Stimulated activated CD8-positive, alpha-beta memory T cell treated with anti-CD3 and anti-CD28 coated beads, Interleukin-7, amount 100 ng/mL, for 1 hour (primary cell): ENCODE data around the gene G6PD.

Source experiments
- DNase-seq, 2 donors: peaks; one replicate each; pipeline ENCODE4 v3.0.0-alpha.2; 2020; ENCODE audit warnings: low read depth in 2 of 2

The G6PD gene

DNA sequence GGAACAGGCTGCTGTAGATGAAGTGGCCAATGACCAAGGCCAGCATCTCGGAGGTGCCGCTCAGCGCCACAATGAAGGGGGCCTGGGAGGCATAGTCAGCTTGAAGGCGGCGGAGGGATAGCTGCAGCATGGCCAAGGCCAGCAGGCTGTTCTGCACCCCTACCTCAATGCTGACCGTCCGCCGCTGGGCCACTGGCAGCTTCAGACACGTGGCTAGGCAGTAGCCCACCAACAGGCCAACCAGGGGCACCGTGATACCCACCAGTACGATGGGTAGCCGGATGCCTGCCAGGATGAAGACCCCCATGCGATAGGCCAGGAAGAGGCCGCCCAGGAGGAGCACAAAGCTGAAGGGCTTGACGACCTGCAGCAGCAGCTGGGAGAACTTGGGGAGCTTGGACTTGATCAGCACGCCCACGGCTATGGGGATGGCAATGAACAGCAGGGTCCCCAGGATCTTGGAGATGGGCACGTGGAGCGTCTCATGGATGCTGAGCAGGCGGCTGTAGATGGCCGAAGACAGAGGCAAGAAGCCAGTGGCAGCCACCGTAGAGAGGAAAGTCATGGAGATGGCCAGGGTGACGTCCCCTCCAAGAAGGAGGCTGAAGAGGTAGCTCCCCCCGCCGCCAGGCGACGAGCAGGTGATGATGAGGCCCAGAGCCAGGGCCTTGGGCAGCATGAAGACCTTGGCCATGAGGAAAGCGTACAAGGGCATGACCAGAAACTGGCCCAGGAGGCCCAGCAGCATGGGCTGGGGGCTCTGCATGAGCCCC lies 58.9 kb downstream of the G6PD start:
- DNase-seq, result no peak

DNA sequence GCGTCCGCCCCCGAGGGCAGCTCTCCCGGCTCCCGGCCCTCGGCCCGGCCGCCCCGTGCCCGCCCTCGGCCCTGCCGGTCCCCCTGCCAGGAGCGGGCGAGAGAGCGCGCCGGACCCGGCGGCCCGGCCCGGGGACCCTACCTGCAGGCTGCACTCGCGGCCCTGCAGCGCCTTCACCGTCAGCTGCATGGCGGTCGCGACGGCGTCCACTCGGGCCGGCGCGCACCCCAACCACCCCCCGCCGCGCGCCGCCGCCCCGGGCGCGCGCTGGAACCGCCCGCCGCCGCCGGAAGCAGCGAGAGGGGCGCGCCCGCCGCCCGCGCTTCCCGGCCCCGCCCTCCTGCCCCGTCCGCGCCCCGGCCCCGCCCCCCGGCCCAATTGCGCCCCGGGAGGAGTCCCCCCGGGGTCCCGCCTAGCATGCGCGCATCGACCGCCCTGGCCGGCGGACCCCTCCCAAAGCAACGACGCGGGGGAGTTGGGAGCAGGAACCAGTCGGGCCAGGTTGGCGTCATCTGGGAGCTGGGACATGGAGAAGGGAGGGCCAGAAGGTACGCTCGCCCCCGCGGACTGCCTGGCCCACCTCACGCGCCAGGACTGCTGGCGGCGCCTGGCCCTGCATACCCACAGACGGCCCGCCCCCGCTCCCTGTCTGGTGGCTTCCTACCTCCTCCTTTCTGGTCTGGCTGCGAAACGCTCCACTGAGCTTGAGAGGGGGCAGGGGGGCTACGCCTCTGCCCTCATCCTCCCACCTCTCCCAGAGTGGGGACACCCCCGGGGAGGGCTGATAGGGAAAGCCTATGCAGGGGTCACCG lies 60.0 kb downstream of the G6PD start, which contains the start of gene UBL4A:
UBL4A (minus strand) TSS at position 220 of the 812 bp plus-strand sequence; CDS start at position 189, 31 bp downstream.
- no peak for DNase-seq

DNA sequence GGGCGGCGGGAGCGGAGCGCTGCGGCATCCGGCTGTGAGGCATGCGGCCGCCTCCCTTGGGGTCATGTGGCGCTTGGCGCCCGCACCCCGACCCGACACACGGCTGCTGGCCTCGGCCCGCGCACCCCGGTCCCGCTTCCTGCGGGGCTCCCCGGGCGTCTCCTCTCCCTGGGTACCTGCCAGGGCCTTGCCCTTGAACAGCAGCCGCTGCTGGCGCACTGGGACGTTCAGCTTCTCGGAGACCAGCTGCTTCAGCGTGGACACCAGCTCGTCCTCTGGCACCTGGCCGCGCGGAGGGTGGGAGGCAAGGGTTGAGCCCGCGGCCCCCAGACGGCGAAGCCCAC lies 60.6 kb downstream of the G6PD start:
- DNase-seq, result no peak

DNA sequence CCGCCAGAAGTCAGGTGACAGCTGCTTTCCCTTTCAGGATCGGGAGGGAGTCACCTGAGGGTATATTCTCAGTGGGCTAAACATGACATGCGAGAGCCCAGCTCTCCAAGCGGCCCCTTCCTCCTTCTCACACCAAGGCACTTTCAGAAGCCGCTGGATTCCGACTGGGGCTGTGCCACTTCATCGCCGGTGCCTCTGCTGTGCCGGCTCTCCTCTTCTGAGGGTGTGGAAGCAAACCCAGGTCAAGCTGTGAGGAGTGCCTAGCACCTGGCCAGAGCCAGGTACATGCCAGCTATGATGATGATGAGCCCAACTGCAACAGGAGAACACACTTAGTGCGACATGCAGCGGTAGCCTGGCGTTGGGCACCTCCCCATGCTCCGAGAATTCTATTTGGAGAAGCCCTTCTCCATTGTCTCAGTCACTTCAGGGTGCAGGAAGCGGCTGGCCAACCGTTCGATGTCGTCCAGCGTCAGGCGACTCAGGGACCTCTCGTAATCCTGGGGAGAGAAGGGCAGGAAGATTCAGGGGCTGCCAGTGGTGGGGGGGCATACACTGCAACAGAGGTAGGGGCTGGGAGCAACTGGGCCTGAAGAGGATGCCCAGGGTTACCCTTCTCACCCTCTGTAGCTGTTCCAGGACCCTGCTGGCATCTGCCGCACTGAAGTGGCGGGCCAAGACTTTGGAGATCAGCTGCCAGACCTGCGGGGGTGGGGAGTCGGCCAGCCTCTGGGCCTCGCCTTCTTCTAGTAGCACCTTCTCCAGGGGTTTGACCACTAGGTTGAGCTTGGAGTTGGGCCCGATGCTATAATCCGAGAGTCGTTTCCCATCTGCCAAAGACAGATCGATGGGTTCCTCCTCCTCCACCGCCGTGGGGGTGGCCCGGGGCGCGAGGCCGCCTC lies 61.2 kb downstream of the G6PD start:
- no peak for DNase-seq

DNA sequence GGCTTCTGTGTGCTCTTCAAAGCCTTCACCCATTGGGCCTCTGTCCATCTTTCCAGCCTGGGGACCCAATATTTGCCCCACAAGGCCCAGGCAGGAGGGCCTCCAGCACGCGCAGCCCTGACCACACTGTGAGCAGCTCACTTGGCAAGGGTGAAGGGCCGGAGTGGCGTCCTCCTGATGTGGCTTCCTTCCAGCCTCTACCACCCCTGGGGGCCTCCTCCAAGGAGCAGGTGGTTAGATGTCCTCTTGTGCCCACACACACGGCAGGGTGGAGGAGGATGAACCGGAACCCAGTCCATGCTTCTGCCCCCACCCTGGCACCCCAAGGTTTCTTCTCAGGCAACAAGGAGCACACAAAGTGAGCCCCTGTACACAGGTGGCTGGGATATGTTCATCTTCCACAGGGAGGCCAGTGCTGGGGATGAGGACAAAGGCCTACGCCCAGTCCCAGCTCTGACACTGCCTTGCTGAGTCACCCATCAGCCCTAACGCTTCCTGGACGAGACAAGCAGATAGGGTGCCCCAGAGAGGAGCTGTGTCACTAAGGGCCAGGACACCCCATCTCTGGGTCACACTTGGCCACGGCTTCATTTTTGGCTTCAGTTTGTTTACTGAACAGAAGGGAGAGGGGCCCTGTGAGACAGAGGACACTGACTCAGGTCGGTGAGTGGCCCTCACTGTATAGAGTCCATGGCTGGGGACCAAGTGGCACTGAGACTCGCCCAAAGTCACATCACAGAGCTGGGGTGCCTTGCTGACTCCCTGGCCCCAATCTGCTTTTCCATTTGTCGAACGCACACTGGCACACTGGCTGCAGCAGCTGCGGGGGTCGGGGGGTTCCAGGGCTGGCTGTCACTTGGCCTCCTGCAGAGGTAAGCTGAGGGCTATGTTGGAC lies 62.1 kb downstream of the G6PD start:
- no peak for DNase-seq

DNA sequence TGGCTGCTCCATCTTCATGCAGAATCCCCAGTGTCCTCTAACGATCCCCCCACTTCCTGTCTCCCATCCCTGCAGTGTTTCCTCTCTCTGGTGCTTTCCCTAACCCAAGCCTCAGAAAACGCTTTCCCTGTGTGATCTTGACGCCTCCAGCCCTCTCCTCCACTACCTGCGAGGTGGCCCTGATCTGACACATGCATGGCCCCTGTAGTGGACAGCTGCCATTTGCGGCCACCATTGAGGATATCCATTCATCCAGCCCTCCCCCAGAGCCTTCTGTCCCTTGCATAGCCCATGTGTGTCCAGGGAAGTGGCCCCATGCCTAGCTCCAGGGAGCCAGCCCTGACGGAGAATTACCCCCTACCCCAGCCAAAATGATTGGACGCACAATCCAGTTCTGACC lies 63.3 kb downstream of the G6PD start:
- no peak for DNase-seq

DNA sequence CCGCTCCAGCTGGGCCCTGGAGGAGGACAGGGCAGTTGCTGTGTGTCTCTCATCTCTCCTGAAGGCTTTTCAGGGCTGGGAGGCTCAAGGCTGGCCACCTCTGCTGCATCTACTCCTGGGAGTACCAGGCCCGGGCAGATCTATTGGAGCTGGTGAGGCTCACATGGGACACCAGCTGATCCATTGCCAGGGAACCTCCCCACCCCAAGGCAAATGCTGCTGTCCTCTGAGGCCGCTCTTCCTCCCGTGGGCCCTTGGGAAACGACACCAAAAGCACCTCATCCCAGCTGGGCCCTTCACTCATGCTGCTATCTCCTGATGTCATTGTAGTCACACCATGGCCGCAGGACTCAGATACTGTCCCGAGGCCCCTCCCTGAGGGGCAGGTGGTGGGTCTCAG lies 63.9 kb downstream of the G6PD start:
- DNase-seq, result no peak

DNA sequence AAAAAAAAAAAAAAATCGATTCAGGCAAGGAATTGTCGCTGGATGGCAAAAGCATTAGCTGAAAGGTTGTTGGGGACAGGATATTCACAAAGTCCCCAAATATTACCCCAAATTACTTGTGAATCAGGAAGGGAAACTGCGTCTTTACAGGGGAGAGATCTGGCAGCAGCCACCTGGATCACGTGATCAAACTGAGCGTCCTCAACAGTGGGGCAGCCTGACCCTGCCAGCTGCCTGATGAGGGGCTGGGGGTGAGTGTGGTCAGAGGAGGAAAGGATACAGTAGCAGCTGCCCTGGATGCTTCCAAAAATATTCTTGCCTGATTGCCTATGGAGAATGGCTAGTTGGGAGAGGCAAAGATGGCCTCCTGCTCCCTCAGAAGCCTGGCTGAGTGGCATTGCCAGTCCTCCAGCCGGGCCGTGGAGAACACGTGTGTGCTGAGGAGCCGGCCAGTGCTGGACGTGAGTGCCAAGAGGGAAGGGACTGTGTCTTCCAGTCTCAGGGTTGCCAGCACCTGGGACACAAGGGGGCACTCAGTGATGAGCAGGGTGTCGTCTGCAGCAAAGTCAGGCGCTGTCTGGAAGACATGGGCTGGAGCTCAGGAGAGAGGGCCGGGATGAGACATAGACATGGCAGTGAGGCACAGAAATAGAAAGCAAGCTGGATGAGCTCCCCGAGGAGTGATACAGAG lies 64.6 kb downstream of the G6PD start:
- no peak for DNase-seq
